Measurements from ENCODE around the gene NABP2.
"Not testable (repeated sequence)": the region's sequence is repeated elsewhere in the genome, so short reads cannot be mapped to it uniquely, and the experiment has no call there.

NABP2 gene

DNA sequence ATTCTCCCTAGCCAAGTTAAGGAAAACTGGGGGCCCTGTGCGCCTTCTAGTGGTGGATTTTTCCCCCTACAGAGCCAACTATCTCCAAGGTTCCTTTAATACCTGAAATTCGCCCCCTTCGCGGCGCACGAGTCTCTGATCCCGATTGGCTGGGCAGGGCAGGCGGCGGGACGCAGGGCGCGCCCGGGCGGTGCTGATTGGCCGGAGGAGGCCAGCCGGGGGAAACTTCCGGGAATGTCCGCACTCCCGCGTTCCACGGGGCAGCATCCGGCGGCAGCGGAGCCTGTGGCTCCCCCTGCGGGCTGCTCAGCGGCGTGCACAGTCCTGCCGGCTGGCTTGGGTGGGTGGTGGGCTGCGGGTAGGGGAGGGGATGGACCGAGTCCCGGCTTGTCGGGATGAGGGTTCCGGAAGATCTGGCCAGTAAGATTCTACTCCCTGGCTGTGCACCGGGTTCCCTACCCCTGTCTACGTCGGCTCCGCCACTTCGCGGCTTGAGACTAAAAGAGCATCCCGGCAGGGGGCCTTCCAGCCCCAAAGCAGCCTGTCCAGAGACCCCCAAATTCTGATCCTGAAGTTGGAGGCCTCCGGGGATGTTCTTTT, at the start of gene NABP2:
NABP2 (plus strand) TSS at position 241 of the 600 bp plus-strand sequence. CDS start 515 bp downstream, outside the sequence.
- peak; percentile 97 for DNase-seq

DNA sequence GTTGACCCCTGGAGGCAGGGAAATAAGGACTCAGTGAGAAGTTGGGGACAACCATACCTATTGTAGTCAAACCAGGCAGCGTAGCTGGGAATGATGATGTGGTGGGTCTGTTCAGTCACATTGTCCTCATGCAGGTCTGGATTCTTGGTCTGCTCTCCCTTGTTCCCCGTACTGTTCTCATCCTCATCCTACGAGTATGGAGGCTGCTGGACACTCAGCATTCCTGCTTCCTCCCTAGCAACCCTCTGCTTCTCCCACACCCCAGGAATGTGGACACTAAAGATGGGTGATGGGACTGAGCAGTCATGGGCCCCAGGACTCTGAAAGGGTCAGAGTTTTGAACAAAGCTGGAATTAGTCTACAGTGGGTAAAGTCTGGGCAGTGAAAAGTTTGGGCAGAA, 45.8 kb upstream of the NABP2 start:
- DNase-seq: no peak

DNA sequence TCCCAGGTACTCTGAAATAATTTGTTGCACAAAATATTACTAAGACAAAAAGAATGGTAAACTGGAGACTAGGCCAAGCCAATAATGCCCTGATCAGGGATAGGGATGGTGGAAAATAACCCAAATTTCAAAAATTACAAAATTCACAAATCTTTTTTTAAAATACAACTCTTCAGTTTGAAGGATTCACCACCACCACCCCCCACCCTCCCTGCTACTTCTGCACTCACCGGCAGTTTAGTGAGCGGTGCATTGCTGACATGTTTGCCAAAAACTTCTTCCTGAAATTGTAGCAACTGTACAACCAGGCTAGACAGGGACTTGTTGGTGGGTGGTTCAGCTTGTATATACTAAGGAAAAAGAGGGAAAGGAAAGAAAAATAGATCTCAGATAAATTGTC, 37.2 kb upstream of the NABP2 start:
- no peak for DNase-seq

DNA sequence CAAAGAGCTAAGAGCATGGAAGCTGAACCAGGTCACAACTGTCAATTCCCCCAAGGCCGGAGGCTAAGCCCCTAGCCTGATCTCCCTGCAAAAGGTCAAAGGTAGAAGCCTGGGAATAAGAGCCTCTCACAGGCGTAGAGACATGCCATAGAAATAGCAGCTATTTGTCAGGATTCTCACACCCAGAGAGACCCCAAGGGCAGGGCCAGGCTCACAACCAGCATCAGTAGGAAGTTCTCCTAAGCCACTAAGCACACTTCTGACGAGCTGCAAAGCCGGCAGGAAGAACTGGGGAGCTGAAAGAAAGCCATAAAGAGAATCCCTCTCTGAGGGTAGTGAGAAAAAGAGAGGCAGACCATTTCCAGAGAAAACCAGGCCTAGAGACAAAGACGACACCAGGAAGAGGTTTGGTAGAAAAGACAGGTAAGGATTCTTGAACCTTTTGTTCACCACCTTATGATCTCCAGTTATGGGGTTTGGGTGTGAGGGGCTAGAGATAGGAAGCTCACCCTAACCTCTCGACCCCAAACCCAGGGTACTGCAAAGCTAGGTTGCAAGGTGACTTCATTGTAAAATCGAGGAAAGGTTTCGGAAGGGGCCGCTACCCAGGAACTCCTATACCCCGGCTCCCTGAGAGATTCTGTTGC, 35.9 kb upstream of the NABP2 start:
- peak; percentile 58 for DNase-seq

DNA sequence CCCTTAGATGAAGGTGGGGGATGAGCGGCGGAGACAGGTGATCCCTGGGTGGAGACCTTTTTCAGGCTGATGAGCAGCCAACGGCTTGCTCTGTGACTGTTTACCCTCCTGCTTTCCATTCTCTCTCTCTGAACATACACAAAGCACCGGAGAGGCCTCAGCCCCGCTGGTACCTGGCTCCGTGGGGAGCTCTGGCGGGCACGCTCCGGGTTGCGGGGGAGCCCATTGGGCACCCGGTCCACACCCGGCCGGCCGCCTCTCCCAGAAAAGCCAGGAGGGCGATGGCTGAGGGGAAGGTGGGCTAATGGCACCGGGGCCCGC, 35.4 kb upstream of the NABP2 start:
- no peak for DNase-seq

DNA sequence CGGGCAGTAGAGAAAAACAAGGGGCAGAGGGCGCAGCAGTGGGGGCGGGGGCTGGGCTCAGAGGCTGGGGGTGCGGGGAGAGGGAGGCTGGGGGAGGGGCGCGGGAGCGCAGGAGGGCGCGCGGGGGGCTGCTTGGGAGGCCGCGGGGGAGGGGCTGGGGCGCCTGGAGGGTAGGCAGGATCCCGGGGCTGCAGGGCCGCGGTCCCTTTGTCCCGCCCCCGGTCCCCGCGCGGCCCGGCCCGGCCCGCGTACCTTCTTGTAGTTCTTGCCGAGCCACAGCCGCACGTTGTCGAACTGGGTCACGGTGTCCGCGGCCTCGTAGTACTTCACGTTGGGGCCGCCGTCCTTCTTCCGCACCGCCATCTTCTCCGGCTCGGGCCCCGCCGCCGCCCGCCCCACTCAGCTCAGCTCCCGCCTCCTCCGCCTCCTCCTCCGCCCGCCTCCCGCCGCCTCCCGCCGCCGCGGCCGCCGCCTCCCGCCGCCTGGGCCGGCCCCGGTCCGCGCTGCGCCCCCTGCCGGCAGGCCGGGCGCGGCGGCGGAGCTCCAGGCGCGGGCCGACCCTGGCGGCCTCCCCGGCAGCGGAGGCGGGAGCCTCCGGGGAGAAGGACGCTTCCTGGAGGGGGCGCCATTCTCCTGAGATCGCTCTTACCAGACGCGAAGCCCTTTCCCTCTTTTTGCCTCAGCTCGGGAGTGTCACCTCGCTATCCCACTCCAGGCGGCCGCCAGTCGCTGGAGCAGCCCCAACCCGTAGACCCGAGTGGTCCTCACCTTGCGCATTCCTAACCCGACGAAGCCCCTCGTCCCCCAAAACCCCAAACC, 34.8 kb upstream of the NABP2 start, which contains the start of gene SMARCC2:
SMARCC2 (minus strand) TSS at position 385 of the 819 bp plus-strand sequence; CDS start at position 363, 22 bp downstream.
- peak; percentile 89 for DNase-seq

DNA sequence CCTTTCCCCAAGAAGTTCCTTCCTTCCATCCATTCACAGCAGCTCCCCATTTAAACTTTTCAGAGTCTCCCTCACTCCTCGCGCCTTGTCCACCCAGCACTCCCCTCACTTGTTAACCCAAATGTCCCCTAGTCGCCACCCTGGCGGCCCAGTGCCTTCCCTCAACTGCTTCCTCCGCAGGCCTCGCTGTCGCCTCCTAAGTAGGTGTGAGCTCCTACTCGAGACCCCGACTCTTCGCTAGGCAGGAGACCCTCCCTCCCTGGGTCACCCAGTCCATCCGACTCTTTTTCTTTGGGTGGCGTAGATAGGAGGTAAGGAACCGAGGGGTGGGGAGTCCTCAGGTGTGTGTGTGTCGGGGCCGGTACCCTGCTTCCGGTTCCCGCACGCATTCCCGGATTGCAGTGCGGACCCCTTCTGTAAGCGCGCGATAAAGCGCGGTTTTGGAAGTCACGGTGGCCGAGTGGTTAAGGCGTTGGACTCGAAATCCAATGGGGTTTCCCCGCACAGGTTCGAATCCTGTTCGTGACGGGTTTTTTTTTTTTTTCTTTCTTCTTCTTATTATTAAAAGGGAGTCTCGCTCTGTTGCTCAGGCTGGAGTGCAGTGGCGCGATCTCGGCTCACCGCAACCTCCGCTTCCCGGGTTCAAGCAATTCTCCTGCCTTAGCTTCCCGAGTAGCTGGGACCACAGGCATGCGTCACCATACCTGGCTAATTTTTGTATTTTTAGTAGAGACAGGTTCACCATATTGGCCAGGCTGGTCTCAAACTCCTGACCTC, 34.0 kb upstream of the NABP2 start:
- peak; percentile 97 for DNase-seq

DNA sequence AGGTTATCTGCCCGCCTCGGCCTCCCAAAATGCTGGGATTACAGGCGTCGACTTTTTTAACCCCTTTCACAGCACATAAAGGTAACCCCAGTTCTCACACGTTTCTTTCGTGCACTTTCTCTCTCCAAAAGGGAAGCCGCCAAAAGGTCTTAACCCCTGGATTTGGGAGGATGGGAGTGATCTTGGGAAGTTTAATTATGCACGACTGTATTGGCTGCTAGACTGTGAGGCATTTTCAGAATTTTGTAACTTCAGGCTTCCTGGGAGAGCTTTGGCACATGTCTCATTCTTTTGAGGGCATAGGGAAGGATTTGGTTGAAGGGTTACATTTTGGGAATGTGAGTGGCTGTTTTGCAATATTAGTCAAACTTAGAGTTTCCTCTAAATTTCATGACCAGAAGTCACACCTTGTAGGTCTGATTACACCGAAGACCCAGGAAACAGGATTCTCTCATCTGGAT, 33.4 kb upstream of the NABP2 start:
- DNase-seq: no peak

DNA sequence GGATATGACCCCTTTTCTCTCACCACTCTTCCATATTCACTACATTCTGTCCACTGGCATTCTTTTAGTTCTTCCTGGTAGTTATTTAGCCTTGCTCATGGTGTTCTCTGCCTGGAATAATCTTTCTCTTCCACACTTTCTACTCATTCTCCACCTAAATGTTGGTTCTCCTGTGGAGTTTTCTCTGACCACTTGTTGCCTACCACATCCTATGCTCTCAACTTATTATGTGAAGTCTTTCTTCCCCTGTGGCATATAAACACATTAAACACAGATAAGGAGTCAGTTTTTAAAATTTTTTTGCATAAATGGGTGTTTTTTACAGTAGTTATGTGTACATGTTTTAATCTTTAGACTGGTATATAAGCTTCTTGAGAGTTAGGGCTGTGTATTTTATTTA, 31.6 kb upstream of the NABP2 start:
- no peak for DNase-seq

DNA sequence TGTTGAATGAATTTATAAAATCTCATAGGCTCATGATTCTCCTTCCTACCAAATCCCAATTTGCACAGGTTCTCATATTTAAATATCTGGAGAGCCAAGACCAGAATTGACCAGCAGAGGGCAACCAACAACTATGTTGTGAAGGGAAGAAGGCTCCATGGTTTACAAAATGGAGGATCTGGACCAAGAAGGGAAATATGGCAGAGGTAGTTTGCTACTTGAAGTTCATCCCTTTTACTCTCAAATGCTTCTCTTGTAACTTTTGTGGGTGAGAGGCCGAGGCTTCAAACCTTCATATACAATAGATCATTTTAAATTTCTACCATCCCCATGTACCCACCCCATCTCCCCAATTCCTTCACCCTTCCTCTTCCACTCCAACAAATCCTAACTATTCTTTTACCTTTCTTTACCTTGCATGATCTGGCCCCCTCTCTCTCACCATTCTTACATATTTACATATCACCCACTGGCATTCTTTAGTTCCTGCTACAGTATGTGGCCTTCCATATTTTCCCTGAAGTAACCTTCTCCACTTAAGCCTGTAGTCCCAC, 31.0 kb upstream of the NABP2 start:
- peak; percentile 64 for DNase-seq

DNA sequence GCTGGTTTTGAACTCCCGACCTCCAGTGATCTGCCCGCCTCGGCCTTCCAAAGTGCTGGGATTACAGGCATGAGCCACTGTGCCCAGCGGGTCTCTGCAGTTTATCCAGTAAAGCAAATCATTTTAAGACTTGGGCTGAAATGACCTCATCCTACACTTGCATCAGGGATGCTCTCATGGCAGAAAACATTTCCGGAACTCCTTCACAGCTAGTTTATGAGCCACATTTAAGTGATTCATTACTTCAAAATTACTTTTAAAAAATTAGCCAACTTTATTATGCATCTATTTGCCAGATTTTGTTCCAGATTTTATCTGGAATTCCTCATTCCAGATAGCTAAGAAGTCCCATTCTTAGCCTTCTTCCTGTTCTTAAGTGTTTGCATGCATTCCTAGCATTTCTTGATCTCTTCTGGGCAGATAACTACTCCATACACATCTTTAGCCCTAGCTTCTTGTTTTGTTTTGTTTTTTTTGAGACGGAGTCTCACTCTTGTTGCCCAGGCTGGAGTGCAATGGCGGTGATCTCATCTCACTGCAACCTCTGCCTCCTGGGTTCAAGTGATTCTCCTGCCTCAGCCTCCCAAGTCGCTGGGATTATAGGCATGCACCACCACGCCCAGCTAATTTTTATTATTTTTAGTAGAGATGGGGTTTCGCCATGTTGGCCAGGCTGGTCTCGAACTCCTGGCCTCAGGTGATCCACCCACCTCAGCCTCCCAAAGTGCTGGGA, 27.2 kb upstream of the NABP2 start:
- not testable (repeated sequence) for DNase-seq

DNA sequence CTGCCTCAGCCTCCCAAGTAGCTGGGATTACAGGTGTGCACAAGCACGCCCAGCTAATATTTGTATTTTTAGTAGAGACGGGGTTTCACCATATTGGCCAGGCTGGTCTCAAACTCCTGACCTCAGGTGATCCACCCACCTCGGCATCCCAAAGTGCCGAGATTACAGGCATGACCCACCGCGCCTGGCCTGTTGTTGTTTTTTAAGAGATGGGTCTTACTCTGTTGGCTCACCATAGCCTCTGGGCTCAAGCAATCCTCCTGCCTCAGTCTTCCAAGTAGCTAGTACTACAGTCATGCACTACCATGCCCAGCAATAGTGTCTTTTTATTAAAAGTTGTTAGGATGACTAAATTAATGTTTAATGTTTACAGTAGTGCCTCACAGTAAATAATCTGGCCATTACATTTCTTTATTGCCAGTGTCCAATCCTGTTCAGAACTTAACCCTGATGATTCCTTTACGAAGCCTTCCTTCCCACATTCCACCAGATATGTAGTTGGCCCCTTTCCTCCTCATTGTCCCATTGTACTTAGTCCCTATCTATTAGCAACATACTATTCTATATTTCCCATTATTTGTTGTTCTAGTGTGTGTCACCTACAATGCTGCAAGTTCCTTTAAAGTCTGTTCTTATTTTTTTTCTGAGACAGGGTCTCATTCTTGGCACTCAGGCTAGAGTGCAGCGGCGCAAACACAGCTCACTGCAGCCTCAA, 26.1 kb upstream of the NABP2 start:
- DNase-seq: no peak

DNA sequence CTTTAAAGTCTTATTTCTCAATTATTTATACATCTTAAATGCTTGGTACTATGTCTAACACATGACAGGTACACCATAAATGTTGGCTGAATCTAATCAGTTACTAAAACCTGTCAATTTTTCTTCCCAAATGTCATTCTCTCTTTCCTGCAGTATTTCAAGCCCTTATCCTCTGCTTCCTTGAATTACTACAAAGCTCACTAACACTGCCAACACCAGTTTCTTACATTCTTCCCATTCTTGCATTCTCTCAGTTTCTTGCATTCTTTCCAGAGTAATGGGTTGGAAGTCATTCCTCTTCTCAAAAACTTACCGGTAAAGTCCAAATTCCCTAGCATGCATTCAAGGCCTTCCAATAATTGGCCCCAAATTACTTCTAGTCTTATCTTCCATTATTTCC, 25.3 kb upstream of the NABP2 start:
- DNase-seq: no peak

DNA sequence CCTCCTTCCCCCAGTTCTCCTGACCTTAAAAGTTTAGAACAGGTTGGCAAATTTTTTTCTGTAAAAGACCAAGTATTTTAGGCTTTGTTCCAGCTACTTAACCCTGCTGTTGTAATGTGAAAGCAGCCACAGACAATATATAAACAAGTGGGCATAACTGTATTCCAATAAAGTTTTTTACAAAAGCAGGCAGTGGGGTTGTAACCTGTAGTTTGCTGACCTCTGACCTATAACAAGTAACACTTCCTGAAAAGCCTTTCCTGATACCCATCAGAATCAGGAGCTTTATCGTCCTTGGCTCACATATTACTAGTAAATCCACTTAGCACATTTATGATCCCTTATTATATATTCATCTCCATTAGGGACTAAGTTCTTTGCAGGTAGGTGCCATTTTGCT, 21.8 kb upstream of the NABP2 start:
- DNase-seq: no peak

DNA sequence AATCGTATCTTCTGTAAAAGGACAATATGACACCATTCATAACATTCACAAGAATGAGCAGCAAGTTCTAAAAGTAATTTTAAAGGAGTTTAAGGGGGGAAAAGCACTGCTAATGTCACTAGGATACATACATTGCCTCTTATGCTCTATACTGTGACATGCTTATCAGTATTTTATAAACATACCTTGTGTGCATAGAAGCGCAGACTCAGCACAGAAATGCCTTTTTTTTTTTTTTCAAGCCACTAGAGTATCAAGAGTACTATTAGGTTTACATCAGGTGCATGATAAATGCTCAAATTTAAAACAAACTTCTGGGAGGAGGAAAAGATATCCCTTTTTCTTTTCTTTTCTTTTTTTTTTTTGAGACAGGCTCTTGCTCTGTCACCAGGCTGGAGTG, 21.3 kb upstream of the NABP2 start:
- no peak for DNase-seq

DNA sequence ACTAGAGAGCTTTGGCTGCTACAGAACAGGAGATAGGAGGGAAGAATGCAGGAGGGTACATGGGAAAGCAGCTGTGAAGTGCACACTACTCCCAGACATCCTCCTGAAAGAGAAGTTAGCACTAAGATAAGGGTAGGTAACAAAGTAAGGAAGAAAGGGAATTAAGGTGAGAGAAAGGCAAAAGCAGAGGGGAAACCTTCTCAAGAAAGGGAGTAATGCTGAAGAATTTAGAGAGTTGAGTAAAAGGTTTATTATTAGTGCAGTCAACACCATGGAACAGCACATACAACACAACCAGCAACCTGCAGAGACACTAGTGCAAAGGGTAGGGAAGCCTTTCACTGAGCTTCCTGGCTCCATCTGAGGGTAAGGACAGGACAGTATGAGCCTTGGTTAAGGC, 19.9 kb upstream of the NABP2 start:
- DNase-seq: no peak

DNA sequence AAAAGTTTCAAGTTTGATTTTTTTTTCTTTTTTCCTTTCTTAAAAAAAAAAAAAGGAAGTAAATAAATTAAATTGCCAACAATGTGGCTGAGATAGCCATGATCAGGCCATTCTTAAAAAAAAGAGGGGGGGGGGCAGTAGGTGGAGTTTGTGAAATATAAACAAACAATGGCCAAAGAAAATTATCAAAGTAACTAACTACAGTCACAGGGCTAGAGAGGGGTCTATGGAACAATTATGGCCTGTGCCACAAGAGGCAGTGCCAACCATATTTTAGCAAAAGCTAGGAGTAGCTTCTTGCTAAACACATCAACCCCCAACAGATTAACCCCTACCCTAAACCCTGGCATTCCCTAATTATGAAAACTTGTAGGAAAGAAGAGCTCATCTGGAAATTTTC, 18.7 kb upstream of the NABP2 start:
- no peak for DNase-seq

DNA sequence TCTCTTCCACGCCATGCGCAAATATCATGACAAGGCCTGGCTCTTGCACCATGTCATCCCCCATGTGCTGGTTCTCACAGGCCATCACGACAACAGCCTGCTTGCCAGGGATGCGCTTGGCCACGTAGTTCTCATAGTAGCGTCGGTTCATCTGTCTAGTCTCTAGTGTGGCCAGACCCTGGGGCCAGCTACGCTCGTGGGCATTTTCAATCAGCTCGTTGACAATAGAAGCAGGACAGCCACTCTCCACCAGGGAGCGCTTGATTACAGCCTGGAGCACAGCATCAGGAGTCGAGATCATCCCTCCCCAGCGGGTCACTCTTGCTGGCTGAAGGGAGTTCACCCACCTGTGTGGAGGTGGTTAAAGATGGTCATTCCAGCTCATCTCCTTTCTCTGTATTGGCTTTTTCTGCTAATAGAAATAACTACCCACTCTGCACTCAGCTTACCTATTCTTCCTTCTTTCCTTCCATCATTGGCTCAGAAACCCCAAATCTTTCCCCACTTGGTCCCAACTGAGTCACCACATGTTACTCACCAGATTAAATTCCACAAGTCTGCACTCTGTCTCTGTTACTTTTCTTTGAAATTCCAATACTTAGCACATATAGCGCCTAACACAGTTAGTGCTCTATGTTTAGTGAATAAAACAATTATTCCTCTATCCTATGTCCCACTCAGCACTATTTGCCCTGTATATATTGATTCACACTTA, 17.5 kb upstream of the NABP2 start:
- peak; percentile 42 for DNase-seq

DNA sequence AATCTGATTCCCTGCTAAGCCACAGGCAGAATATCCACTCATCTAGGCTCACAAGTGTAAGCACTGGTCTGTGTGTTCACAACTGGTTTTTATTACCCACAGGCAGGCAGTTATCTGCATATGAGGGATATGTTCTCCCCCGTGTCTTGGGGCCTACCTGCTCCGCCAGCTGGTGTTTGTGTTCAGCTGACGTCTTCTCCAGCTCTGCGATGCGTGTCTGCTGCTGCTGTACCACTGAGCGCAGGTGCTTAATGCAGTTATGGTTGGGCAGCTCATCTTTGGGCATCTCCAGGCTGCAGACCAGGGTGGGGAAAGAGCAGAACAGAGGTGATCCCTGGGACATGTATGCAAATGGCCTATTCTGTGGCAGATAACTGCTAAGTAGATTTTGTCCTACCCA, 16.1 kb upstream of the NABP2 start:
- DNase-seq: no peak

DNA sequence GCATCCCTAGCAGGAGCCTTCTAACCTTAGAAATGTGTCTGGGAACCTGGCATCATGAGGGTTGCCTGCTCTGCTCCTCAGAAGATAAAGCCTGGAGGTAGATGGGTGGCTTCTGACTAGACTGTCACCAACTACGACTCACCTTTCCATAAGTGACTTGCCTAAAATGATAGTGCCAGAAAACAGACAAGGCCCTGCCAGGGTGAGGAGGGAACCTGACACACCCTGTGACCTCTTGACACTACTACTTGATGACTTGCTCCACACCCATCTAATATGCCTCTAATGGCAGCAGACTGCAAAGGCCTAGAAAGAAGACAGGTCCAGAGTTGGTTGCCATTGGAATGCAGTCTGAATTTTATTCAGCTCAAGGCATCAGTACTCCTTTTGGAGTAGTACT, 11.8 kb upstream of the NABP2 start:
- no peak for DNase-seq

DNA sequence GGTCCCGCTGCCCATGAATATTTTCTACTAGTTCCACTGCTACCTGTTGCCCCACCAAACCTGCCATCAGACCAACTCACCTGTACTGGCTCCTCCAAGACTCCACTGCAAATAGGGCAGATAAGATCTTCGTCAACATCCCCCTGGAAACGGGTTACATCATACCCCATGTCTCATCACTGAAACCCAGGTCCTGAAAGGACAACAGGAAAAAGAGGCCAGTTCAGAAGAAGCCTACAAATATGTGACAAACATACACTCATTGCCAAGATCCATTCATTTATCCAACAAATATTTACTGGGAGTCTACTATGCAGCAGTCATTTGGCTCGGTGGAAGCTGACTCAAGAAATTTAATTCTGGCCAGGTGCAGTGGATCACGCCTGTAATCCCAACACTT, 10.3 kb upstream of the NABP2 start:
- DNase-seq: no peak
